ENCODE results near the gene CHTF8. TPM values are rescaled to one million over a fixed set of nuclear protein-coding genes. Genes with fewer than 3 reads are reported as not detected.

Gene CHTF8
- 118 TPM for total RNA-seq

GRCh38 chr16:69132424-69133252 is at the start of gene CHTF8, which contains the start of gene UTP4:
Gene CHTF8, minus strand, starts transcription at chr16:69132588. Its CDS starts 11,130 bp downstream, at chr16:69121458.
Gene UTP4, plus strand, starts transcription at chr16:69132649. Its CDS starts 811 bp downstream, at chr16:69133460.

DNA sequence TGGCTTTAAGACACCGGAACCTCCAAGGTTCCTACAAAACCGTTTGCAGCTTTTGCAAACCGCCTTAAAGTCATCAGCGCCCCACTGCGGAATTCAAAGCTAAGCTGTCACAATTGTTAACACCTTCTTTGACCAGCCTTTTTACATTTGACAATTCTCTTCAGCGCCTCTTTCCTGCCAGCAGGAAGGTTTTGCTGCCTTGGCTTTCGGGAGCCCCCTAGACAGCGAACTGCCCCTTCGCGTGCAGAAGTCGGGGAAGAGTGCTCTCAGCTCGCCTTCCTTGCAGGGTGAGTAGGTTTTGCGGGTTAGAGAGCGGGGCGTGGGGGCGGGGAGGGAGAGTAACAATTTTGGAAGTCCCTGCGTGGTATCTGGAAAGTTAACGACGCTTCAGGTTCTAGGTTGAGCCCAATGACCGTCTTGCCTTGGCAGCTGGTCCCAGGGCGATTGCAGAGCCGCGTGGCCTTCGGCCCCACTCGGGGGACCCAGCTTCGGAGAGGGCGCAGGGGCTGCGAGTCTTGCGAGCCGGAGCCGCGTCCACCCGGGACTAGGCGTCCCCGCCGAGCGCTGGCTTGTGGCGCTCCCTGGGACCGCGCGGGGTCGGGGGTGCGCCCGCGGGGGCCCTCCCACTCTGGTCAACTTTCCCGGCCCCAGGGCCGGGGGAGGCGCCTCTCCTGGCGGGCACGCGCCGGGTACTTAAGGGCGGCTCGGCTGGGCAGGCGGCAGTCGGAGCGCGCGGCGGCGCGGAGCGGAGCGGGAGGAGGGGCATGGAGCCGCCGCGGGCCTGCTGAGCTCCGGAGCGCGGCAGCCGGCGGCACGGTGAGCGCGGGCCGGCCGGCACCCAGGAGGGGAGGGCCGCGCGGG is 26.7 kb downstream of the CHTF8 start, which contains the start of gene HAS3:
HAS3 (plus strand) TSS at position 153 of the 861 bp plus-strand sequence. CDS start 3,743 bp downstream, outside the sequence.

Small RNA genes lying within 50 kb of the gene (small RNA-seq; reads per million reads assigned to genes)
- gene RNU6-22P (ENCODE audit: low replicate concordance), result not detected

Other genes starting within 250 kb of the CHTF8 start
- 4.3 TPM for gene HAS3, start 26.9 kb downstream of the CHTF8 start, total RNA-seq
- gene UTP4, start 61 bp upstream of the CHTF8 start, total RNA-seq, result 24.9 TPM
- 33.2 TPM for gene SNTB2, start 54.6 kb upstream of the CHTF8 start, total RNA-seq
- gene VPS4A, start 178.8 kb upstream of the CHTF8 start, total RNA-seq, result 34.4 TPM
- 14.6 TPM for gene PDF, start 198.0 kb upstream of the CHTF8 start, total RNA-seq
- 52.7 TPM for gene COG8, start 207.0 kb upstream of the CHTF8 start, total RNA-seq
- gene NIP7, start 207.2 kb upstream of the CHTF8 start, total RNA-seq, result 15.8 TPM
- 1.9 TPM for gene TMED6, start 219.2 kb upstream of the CHTF8 start, total RNA-seq

All from metanephros (tissue), 2 donors.